K562 (cell line): Measurements from ENCODE around the gene HEPHL1. TPM values are rescaled to one million over a fixed set of nuclear protein-coding genes. Genes with fewer than 3 reads are reported as not detected.

Experiments
- ATAC-seq: fragments of 200-7000 bp; cut with Tn5 transposase; 3 replicates; pipeline ENCODE4 v1.9.1; 2020; ENCODE audit warnings: moderate library complexity
- BruUV-seq: library from RNA; stranded (reverse); fragments of 400-500 nt; replicated peaks from 2 replicates; lab custom pipeline; 2021; lab: Mats Ljungman, UMichigan
- CTCF ChIA-PET: fragments of 300-600 bp; formaldehyde crosslinking; extraction: SDS; loops from one replicate; lab custom pipeline; 2021; ENCODE audit warnings: low intra/inter-chr PET ratio; lab: Yijun Ruan, JAX
- POLR2A ChIA-PET: fragments of 300-600, 350-650 bp; sonication (Branson Sonifier 250); formaldehyde crosslinking; extraction: SDS; loops from one replicate; lab custom pipeline; 2021; ENCODE audit warnings: antibody characterized with exemption, inconsistent platforms; lab: Yijun Ruan, JAX
- DNase-seq, 4 experiments: peaks; one replicate each; pipeline versions ENCODE4 v3.0.0 to v3.0.0-alpha.2; 2011 to 2018; ENCODE audit warnings: low spot score in 3 of 4, mixed read lengths in 3 of 4; ENCODE audit errors: extremely low read depth in 1 of 4
- FAIRE-seq: peaks from 2 replicates; lab custom pipeline; 2011; peaks lifted over from hg19 to GRCh38; lab: Jason Lieb, UNC
- H2AFZ ChIP-seq: 2 replicates; pipeline ENCODE4 v1.6.0; 2011; ENCODE audit warnings: low read depth, low read length, control low read depth, inconsistent platforms
- H3K27ac ChIP-seq: fragments of 200-600 bp; 3 replicates; pipeline ENCODE4 v1.8.0; 2011; ENCODE audit warnings: low read depth, mild to moderate bottlenecking, control low read depth, inconsistent platforms, low read length, moderate library complexity, mixed read lengths; ENCODE audit errors: extremely low read depth
- H3K27me3 ChIP-seq, 2 experiments: fragments of 300-600 bp in 1 of 2; 2 replicates in 1 of 2; 3 replicates in 1 of 2; pipeline versions ENCODE4 v1.6.0 to v1.8.0; 2011; ENCODE audit warnings: inconsistent platforms in 2 of 2, low read length in 2 of 2, mild to moderate bottlenecking in 1 of 2, mixed read lengths in 1 of 2, moderate library complexity in 1 of 2; ENCODE audit not compliant: control insufficient read depth in 2 of 2, insufficient read depth in 2 of 2
- H3K36me3 ChIP-seq: fragments of 300-600 bp; 3 replicates; pipeline ENCODE4 v1.8.0; 2011; ENCODE audit warnings: mild to moderate bottlenecking, low read length, inconsistent platforms; ENCODE audit not compliant: control insufficient read depth, insufficient read depth
- H3K4me1 ChIP-seq, 2 experiments: fragments of 200-600 bp in 1 of 2; replicated peaks in 1 of 2; 2 replicates in 1 of 2; 3 replicates in 1 of 2; pipeline versions ENCODE4 v1.5.1 to v1.8.0; 2011; ENCODE audit warnings: inconsistent platforms in 2 of 2, low read length in 2 of 2, mild to moderate bottlenecking in 1 of 2, mixed read lengths in 1 of 2, moderate library complexity in 1 of 2; ENCODE audit not compliant: control insufficient read depth in 2 of 2, insufficient read depth in 2 of 2
- H3K4me2 ChIP-seq: 2 replicates; pipeline ENCODE4 v1.6.1; 2011; ENCODE audit warnings: low read length, control low read depth, inconsistent platforms, mixed read lengths; ENCODE audit not compliant: insufficient read depth
- H3K4me3 ChIP-seq: fragments of 200-600 bp; sonication (generic), shearing (Covaris generic); 2 replicates; pipeline ENCODE4 v1.5.1; 2016; ENCODE audit warnings: control low read depth, inconsistent platforms
- H3K79me2 ChIP-seq: fragments of 200-600 bp; 3 replicates; pipeline ENCODE4 v1.8.0; 2011; ENCODE audit warnings: low read length, inconsistent platforms; ENCODE audit not compliant: control insufficient read depth, insufficient read depth
- H3K9ac ChIP-seq, 2 experiments: 2 replicates each; pipeline versions ENCODE4 v1.6.0 to v1.6.1; 2011; ENCODE audit warnings: low read depth in 2 of 2, low read length in 2 of 2, control low read depth in 1 of 2, inconsistent platforms in 1 of 2, mild to moderate bottlenecking in 1 of 2, mixed read lengths in 1 of 2; ENCODE audit not compliant: insufficient read depth in 1 of 2
- H3K9me1 ChIP-seq: one replicate; pipeline ENCODE4 v1.6.0; 2011; ENCODE audit warnings: inconsistent platforms, mild to moderate bottlenecking, low read length, moderate library complexity; ENCODE audit not compliant: control insufficient read depth, insufficient read depth
- H3K9me3 ChIP-seq: replicated peaks from 2 replicates; pipeline ENCODE4 v1.5.1; 2011; ENCODE audit warnings: low read depth, low read length, inconsistent platforms; ENCODE audit not compliant: control insufficient read depth, insufficient read depth
- H4K20me1 ChIP-seq: replicated peaks from 2 replicates; pipeline ENCODE4 v1.6.1; 2011; ENCODE audit warnings: low read length, inconsistent platforms, mixed read lengths; ENCODE audit not compliant: control insufficient read depth, insufficient read depth
- FOXJ2 ChIP-seq: fragments of 200-800 bp; sonication (Bioruptor generic); IDR thresholded peaks from 2 replicates; pipeline ENCODE4 v1.6.1; 2016; ENCODE audit warnings: missing genetic modification characterization, missing compliant biosample characterization
- GABPB1 ChIP-seq: sonication (generic); formaldehyde crosslinking; IDR thresholded peaks from 2 replicates; pipeline ENCODE4 v1.8.0; 2022; ENCODE audit warnings: mild to moderate bottlenecking, missing genetic modification reagents
- GMEB1 ChIP-seq: fragments of 250-450 bp; sonication (Bioruptor Pico); IDR thresholded peaks from 2 replicates; pipeline ENCODE4 v1.4.0; 2020; ENCODE audit warnings: mild to moderate bottlenecking
- HNRNPLL ChIP-seq: fragments of 200-400 bp; formaldehyde crosslinking; IDR thresholded peaks from 2 replicates; pipeline ENCODE4 v1.6.1; 2017; ENCODE audit warnings: low read length, low read depth, mild to moderate bottlenecking; ENCODE audit not compliant: poor library complexity, severe bottlenecking
- IRF9 ChIP-seq: fragments of 450-650 bp; IDR thresholded peaks from 2 replicates; pipeline ENCODE4 v1.6.1; 2016; ENCODE audit warnings: missing biosample characterization, missing genetic modification characterization
- JUN ChIP-seq, 2 experiments: sonication (generic) in 1 of 2; formaldehyde crosslinking in 1 of 2; IDR thresholded peaks; 2 replicates each; pipeline versions ENCODE4 v1.6.1 to v1.8.0; 2012 to 2022; ENCODE audit warnings: borderline replicate concordance in 2 of 2, mild to moderate bottlenecking in 2 of 2, improper control_type of control experiment in 1 of 2, low read depth in 1 of 2, low read length in 1 of 2, missing genetic modification reagents in 1 of 2
- MCM5 ChIP-seq: fragments of 450-650 bp; IDR thresholded peaks from 2 replicates; pipeline ENCODE4 v1.6.1; 2016; ENCODE audit warnings: low read depth
- MTA3 ChIP-seq: fragments of 450-650 bp; formaldehyde crosslinking; IDR thresholded peaks from 2 replicates; pipeline ENCODE4 v1.6.1; 2017; ENCODE audit warnings: mild to moderate bottlenecking, borderline replicate concordance
- MTF1 ChIP-seq: fragments of 250-450 bp; sonication (Bioruptor Pico); IDR thresholded peaks from 2 replicates; pipeline ENCODE4 v1.9.0; 2021; ENCODE audit warnings: moderate library complexity, mild to moderate bottlenecking, inconsistent platforms, borderline replicate concordance
- NR0B1 ChIP-seq: fragments of 450-650 bp; IDR thresholded peaks from one replicate; pipeline ENCODE4 v1.6.1; 2018; ENCODE audit warnings: mild to moderate bottlenecking, moderate library complexity; ENCODE audit not compliant: partially characterized antibody
- PTBP1 ChIP-seq: fragments of 200-400 bp; formaldehyde crosslinking; IDR thresholded peaks from 2 replicates; pipeline ENCODE4 v1.6.1; 2017; ENCODE audit warnings: low read depth, low read length
- RBM39 ChIP-seq: fragments of 200-400 bp; formaldehyde crosslinking; optimal IDR thresholded peaks from 2 replicates; pipeline ENCODE3; 2018; ENCODE audit warnings: low read depth, low read length
- SMARCA5 ChIP-seq: fragments of 450-650 bp; IDR thresholded peaks from 2 replicates; pipeline ENCODE4 v1.6.1; 2016
- TAF15 ChIP-seq: fragments of 200-400 bp; formaldehyde crosslinking; IDR thresholded peaks from 2 replicates; pipeline ENCODE4 v1.6.1; 2017; ENCODE audit warnings: mild to moderate bottlenecking, low read depth, low read length, moderate library complexity
- TOE1 ChIP-seq, 2 experiments: fragments of 450-650 bp in 1 of 2; sonication (generic) in 1 of 2; formaldehyde crosslinking in 1 of 2; IDR thresholded peaks; 2 replicates each; pipeline versions ENCODE4 v1.7.1 to v1.8.0; 2016 to 2022; ENCODE audit warnings: borderline replicate concordance in 2 of 2, mild to moderate bottlenecking in 2 of 2, antibody characterized with exemption in 1 of 2, inconsistent platforms in 1 of 2, low read depth in 1 of 2, missing genetic modification reagents in 1 of 2, moderate library complexity in 1 of 2
- XRCC4 ChIP-seq: IDR thresholded peaks from one replicate; pipeline ENCODE4 v1.6.1; 2011; ENCODE audit not compliant: insufficient read depth, insufficient read length; ENCODE audit errors: extremely low read depth
- ZC3H11A ChIP-seq: IDR thresholded peaks from 2 replicates; pipeline ENCODE4 v1.6.1; 2012; ENCODE audit warnings: low read depth, low read length, improper control_type of control experiment
- ZKSCAN8 ChIP-seq: fragments of 200-800 bp; sonication (Bioruptor generic); IDR thresholded peaks from 2 replicates; pipeline ENCODE4 v1.6.1; 2016; ENCODE audit warnings: missing genetic modification characterization, missing compliant biosample characterization
- WGBS: fragments of 100-300 bp; shearing (Covaris generic); methylation state at CpG from one replicate; pipeline ENCODE4 v1.1.6; 2016; ENCODE audit warnings: low coverage, mixed read lengths; ENCODE audit not compliant: insufficient coverage; ENCODE audit errors: missing lambda C conversion rate; 5-methylcytosine and 5-hydroxymethylcytosine counted together
- in situ Hi-C: fragments of 300-500 bp; cut with MboI; formaldehyde crosslinking; loops from 4 replicates; pipeline ENCODE4 v1.15.0; 2018; ENCODE audit warnings: inconsistent platforms, mixed read lengths
- intact Hi-C: fragments of 100-400 bp; cut with micrococcal nuclease; formaldehyde crosslinking; loops from 2 replicates; pipeline ENCODE4 v1.14.2; 2022
- polyA plus RNA-seq, 8 experiments: library from polyadenylated mRNA; depleted of rRNA in 4 of 8; stranded (reverse) in 5 of 8; unstranded in 3 of 8; fragments of >200 nt; fragmentation: Nextera tagmentation in 2 of 8; fragmentation: Illumina TruSeq in 1 of 8; extraction: Ambion mirVana in 2 of 8; extraction: Trizol in 1 of 8; gene quantifications; 2 replicates each; pipeline versions ENCODE4 v1.2.1 to v1.2.3, GENCODE V29; 2011 to 2014; ENCODE audit warnings: inconsistent platforms in 1 of 8, missing spikeins in 1 of 8
- total RNA-seq, 7 experiments: library from RNA; depleted of rRNA in 6 of 7; stranded (reverse); fragments of >200 nt in 6 of 7; fragmentation: Illumina TruSeq in 2 of 7; extraction: Trizol in 2 of 7; gene quantifications; 2 replicates each; pipeline versions ENCODE4 v1.2.1 to v1.2.3, GENCODE V29; 2011 to 2021; ENCODE audit warnings: low replicate concordance in 1 of 7

HEPHL1 gene
- total and polyA plus RNA-seq, 9 of the 15 experiments (the other 6 are each of a cell fraction or from before 2014, with no cell fraction given) = 0.01 TPM; not detected in 8

GRCh38 chr11:94049351-94049750, 28.2 kb downstream of the HEPHL1 start:
- no peak overlapping the region for H3K4me2 ChIP-seq
- no peaks in the 10 kb centered on the region for H3K9me3 ChIP-seq
- no peak overlapping the region for H3K4me3 ChIP-seq
- intact Hi-C loops = loop anchor here (5.0 kb wide), 1 partner anchor 127 kb away; no protein-coding TSS in a partner anchor
- no peak for DNase-seq
- WGBS = 44% methylated on average over 1 of the region's 1 CpG
- no peaks in the 10 kb centered on the region for H3K27me3 ChIP-seq
- no peaks in the 10 kb centered on the region for H3K79me2 ChIP-seq
- in situ Hi-C loops = no loop called here
- no peak overlapping the region for H2AFZ ChIP-seq
- no peaks in the 10 kb centered on the region for H3K9me1 ChIP-seq
- no peaks in the 10 kb centered on the region for H4K20me1 ChIP-seq
- H3K9ac ChIP-seq = no peak overlapping the region
- no peak overlapping the region for H3K27ac ChIP-seq
- peaks cover 12 to 23% of the 10 kb centered on the region in 2 experiments; a peak in 3 of 5 replicates for H3K4me1 ChIP-seq
- POLR2A ChIA-PET = no interaction called here
- no TSS peak for BruUV-seq
- TF ChIP-seq PTBP1 (no peak), JUN (IDR thresholded peaks at IDR 0.05; ENCODE audit: borderline replicate concordance, low read depth, low read length) (no peak), JUN (CRISPR knock-in tag; IDR thresholded peaks at IDR 0.05; ENCODE audit: borderline replicate concordance) (no peak), NR0B1 (no peak), ZKSCAN8 (no peak), RBM39 (no peak), ZC3H11A (no peak), MTA3 (no peak), TOE1 (IDR thresholded peaks at IDR 0.05; ENCODE audit: borderline replicate concordance) (no peak), TOE1 (CRISPR knock-in tag; IDR thresholded peaks at IDR 0.05; ENCODE audit: borderline replicate concordance, low read depth) (no peak), XRCC4 (no peak), MCM5 (no peak), TAF15 (no peak), IRF9 (tag) (no peak), GABPB1 (CRISPR knock-in tag) (no peak), GMEB1 (CRISPR knock-in tag) (no peak), MTF1 (no peak), SMARCA5 (no peak), HNRNPLL (no peak), FOXJ2 (tag) (no peak)
- TF ChIP-seq, all 486 proteins: peak for 0
- H3K36me3 ChIP-seq = no peaks in the 10 kb centered on the region
- CTCF ChIA-PET = no interaction called here
- ATAC-seq (no peak), FAIRE-seq (no peak)
